Activated CD4-positive, alpha-beta T cell treated with anti-CD3 and anti-CD28 coated beads, Interleukin-2, amount 50 U/mL, for 1 hour (primary cell): ENCODE data around the gene SETDB2.

ENCODE experiments used
- DNase-seq: peaks from one replicate; pipeline ENCODE4 v3.0.0-alpha.2; 2020

SETDB2 gene

DNA sequence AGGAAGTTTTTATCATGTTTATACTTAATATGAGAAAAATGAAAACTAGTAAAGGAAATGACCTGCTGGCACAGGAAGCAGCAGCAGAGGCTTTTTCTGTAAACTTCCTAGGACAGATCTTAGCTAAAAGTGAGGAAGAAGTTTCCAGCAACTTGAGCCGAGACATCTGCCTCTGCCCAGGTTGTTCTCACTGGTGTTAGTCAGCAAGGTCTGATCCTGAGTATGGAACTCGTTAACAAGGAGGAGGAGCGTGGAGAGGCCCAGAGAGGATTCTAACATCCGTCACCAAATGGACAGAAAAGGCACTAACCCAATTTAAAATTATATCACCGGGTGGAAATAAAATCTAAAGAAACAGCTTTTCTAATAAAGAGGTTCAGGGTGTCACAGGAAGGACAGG is 95.2 kb downstream of the SETDB2 start:
- DNase-seq, result no peak

DNA sequence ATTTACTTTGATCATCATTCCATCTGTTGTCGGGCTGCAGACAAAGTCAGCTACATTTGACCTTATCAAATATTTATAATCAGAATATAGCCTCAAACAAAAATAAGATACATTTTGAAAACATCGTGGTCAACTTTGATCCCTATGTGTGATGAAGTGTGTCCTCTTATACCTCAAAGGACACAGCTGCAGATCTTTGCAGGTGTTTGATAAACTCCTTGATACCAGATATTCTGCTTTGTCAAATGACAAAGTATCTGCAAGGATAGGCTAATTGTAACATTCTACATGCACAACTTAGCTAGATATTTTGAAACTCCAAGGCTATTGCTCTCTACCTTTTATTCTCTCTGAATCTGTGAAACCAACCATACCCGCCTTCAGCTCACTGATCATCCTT is 95.7 kb downstream of the SETDB2 start:
- no peak for DNase-seq

DNA sequence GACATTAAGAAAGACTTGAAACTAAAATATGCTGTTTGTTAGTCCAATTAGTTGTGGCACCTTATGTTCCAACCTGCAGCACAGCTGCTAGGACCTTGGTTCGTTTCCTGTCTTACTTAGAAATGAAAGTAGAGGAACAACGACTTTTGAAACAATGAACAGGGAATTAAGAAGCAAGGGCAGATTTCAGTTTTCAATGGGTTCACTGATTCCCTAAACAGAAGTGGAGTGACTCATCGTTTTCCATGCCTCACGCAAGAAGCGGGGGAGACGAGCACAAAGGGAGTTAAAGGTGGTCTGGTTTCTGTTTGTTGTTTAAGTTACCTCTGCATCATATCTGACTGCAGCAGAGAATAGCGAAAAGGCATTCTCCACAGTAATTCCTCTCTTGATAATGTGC is 96.5 kb downstream of the SETDB2 start:
- DNase-seq, result no peak

DNA sequence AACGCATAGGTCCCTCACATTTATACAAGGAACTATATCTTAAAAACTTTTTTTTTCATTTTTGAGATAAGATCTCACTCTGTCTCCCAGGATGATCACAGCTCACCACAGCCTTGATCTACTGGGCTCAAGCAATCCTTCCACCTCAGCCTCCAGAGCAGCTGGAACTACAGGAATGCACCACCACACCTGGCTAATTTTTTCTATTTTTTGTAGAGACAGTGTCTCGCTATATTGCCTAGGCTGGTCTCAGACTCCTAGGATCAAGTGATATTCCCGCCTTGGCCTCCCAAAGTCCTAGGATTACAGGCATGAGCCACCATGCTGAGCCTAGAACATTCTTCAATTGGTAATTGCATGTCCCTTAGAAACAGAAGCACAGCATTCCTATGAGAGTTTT is 99.6 kb downstream of the SETDB2 start:
- no peak for DNase-seq
